Measurements from ENCODE around the gene CEP57L1. TPM values are rescaled to one million over a fixed set of nuclear protein-coding genes. Genes with fewer than 3 reads are reported as not detected.

The CEP57L1 gene
- total RNA-seq, 1 experiment from 2014 or later: 8.4 TPM

DNA sequence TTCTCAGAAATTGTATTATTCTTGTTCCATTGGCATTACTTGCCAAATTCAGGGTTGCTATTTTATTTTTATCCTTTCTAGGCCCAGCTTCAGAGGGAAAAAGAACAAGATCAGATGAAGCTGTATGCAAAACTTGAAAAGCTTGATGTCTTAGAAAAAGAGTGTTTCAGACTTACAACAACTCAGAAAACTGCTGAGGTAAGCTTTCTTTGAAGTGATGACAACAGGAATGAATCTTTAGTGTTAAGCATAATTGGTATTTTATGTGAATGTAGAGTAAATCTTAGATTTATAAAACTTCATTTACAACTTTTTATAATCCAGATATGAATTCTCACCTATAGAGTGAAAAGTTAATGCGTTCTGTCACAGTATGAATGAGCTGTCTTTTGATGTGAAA lies 58.4 kb downstream of the CEP57L1 start:
- Histone ChIP-seq H3K79me1 (ENCODE audit: insufficient read depth, low read depth, low read length, poor library complexity, severe bottlenecking) (no peaks in the 10 kb centered on the region), H2AK5ac (ENCODE audit: insufficient read length, low read length) (no peak overlapping the region), H2BK12ac (ENCODE audit: insufficient read length, low read depth, low read length) (no peak overlapping the region), H3K56ac (ENCODE audit: insufficient read length, low read depth, low read length) (no peak overlapping the region), H2AFZ (ENCODE audit: low read length) (no peak overlapping the region), H3T11ph (ENCODE audit: low read length) (no peak overlapping the region), H4K8ac (replicated peaks; ENCODE audit: insufficient read length, low read depth, low read length) (no peak overlapping the region), H4K20me1 (ENCODE audit: control insufficient read depth, insufficient read depth, insufficient read length) (no peaks in the 10 kb centered on the region), H3K23me2 (ENCODE audit: insufficient read length, low read depth, low read length, poor library complexity, severe bottlenecking) (no peaks in the 10 kb centered on the region), H2BK120ac (ENCODE audit: low read depth, low read length, poor library complexity, severe bottlenecking) (no peak overlapping the region), H2BK15ac (ENCODE audit: low read depth, low read length) (no peak overlapping the region), H3K4me2 (ENCODE audit: insufficient read depth, insufficient read length, low read length) (no peak overlapping the region), H2BK20ac (ENCODE audit: low read depth, low read length, poor library complexity, severe bottlenecking) (no peak overlapping the region), H3K18ac (ENCODE audit: insufficient read length, low read depth, low read length) (no peak overlapping the region), H3K27me3 (ENCODE audit: insufficient read depth, low read length) (no peaks in the 10 kb centered on the region), H4K5ac (ENCODE audit: insufficient read length, low read depth, low read length) (no peak overlapping the region), H3K4me1 (ENCODE audit: insufficient read depth, low read length) (no peaks in the 10 kb centered on the region), H3K9me3 (ENCODE audit: control insufficient read depth, low read depth, low read length) (no peaks in the 10 kb centered on the region), H3K79me2 (ENCODE audit: insufficient read depth, low read length) (no peaks in the 10 kb centered on the region), H2BK5ac (ENCODE audit: insufficient read length, low read length) (no peak overlapping the region), H3K4ac (ENCODE audit: low read depth, low read length) (no peak overlapping the region), H4K91ac (ENCODE audit: insufficient read length, low read depth, low read length) (no peak overlapping the region), H3K9ac (ENCODE audit: extremely low read depth, insufficient read length, low read length) (no peak overlapping the region), H3K23ac (ENCODE audit: insufficient read length, low read depth, low read length) (no peak overlapping the region), H3K27ac (ENCODE audit: insufficient read length, low read depth, low read length) (no peak overlapping the region), H3K14ac (ENCODE audit: insufficient read depth, low read length) (no peak overlapping the region)
- no CpG with 5 or more reads among the region's 1 CpG for WGBS (ENCODE audit: extremely low coverage, insufficient read length, low lambda C conversion rate)
- H3K36me3 Mint-ChIP-seq (ENCODE audit: insufficient read depth in 1 of 3, low read depth in 3 of 3): peaks cover 6 to 15% (median 12%) of the 10 kb centered on the region in 3 experiments
- no peak for DNase-seq
- H3K4me3 Mint-ChIP-seq: no peak overlapping the region
- no peaks in the 10 kb centered on the region for H3K4me1 Mint-ChIP-seq
- no peaks in the 10 kb centered on the region for H3K27me3 Mint-ChIP-seq (ENCODE audit: low read depth)
- peaks cover 3 to 5% of the 10 kb centered on the region in 2 experiments; a peak in 4 of 5 replicates for H3K9me3 Mint-ChIP-seq
- TF ChIP-seq, protein P1, sequence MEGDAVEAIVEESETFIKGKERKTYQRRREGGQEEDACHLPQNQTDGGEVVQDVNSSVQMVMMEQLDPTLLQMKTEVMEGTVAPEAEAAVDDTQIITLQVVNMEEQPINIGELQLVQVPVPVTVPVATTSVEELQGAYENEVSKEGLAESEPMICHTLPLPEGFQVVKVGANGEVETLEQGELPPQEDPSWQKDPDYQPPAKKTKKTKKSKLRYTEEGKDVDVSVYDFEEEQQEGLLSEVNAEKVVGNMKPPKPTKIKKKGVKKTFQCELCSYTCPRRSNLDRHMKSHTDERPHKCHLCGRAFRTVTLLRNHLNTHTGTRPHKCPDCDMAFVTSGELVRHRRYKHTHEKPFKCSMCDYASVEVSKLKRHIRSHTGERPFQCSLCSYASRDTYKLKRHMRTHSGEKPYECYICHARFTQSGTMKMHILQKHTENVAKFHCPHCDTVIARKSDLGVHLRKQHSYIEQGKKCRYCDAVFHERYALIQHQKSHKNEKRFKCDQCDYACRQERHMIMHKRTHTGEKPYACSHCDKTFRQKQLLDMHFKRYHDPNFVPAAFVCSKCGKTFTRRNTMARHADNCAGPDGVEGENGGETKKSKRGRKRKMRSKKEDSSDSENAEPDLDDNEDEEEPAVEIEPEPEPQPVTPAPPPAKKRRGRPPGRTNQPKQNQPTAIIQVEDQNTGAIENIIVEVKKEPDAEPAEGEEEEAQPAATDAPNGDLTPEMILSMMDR (conservative IDR thresholded peaks at IDR 0.05): no peak
- H3K27ac Mint-ChIP-seq: no peak overlapping the region
